Mesenchymal stem cell (in vitro differentiated cells and primary cell): Measurements from ENCODE around the gene YWHAG.
"Not testable (repeated sequence)": the region's sequence is repeated elsewhere in the genome, so short reads cannot be mapped to it uniquely, and the experiment has no call there.

Experiments
- DNase-seq: peaks from one replicate; pipeline ENCODE4 v3.0.0-alpha.2; 2013
- H2AFZ ChIP-seq: one replicate; pipeline ENCODE4 v1.6.1; 2013; ENCODE audit warnings: low read depth, mild to moderate bottlenecking, control low read depth, inconsistent platforms, low read length, moderate library complexity
- H2AK5ac ChIP-seq: 2 replicates; pipeline ENCODE4 v1.6.1; 2013; ENCODE audit warnings: low read length, moderate library complexity, mild to moderate bottlenecking, inconsistent platforms; ENCODE audit not compliant: severe bottlenecking
- H2BK120ac ChIP-seq: one replicate; pipeline ENCODE4 v1.6.1; 2013; ENCODE audit warnings: low read depth, mild to moderate bottlenecking, inconsistent platforms, low read length, moderate library complexity
- H2BK12ac ChIP-seq, 2 experiments: one replicate each; pipeline ENCODE4 v1.6.1; 2013; ENCODE audit warnings: inconsistent platforms in 2 of 2, low read length in 2 of 2, mild to moderate bottlenecking in 2 of 2, moderate library complexity in 2 of 2, control low read depth in 1 of 2
- H2BK15ac ChIP-seq: one replicate; pipeline ENCODE4 v1.6.1; 2013; ENCODE audit warnings: mild to moderate bottlenecking, low read depth, inconsistent platforms; ENCODE audit not compliant: poor library complexity, severe bottlenecking
- H2BK5ac ChIP-seq: 2 replicates; pipeline ENCODE4 v1.6.1; 2013; ENCODE audit warnings: low read depth, mild to moderate bottlenecking, low read length, control low read depth, inconsistent platforms; ENCODE audit not compliant: poor library complexity, severe bottlenecking
- H3K14ac ChIP-seq, 2 experiments: one replicate each; pipeline ENCODE4 v1.6.1; 2013; ENCODE audit warnings: inconsistent platforms in 2 of 2, low read length in 2 of 2, control low read depth in 1 of 2, mild to moderate bottlenecking in 1 of 2, moderate library complexity in 1 of 2
- H3K18ac ChIP-seq, 2 experiments: one replicate each; pipeline ENCODE4 v1.6.1; 2013; ENCODE audit warnings: inconsistent platforms in 2 of 2, low read length in 2 of 2, control low read depth in 1 of 2, low read depth in 1 of 2, mild to moderate bottlenecking in 1 of 2
- H3K23ac ChIP-seq, 2 experiments: one replicate each; pipeline ENCODE4 v1.6.1; 2013; ENCODE audit warnings: inconsistent platforms in 2 of 2, low read length in 2 of 2, mild to moderate bottlenecking in 2 of 2, moderate library complexity in 2 of 2, control low read depth in 1 of 2
- H3K27ac ChIP-seq: 2 replicates; pipeline ENCODE4 v1.5.1; 2013; ENCODE audit warnings: mild to moderate bottlenecking, moderate library complexity, low read length, control low read depth, inconsistent platforms; ENCODE audit not compliant: poor library complexity, severe bottlenecking
- H3K27me3 ChIP-seq, 2 experiments: 2 replicates each; pipeline versions ENCODE4 v1.6.1 to v1.7.0; 2013; ENCODE audit warnings: low read length in 2 of 2, mild to moderate bottlenecking in 2 of 2, moderate library complexity in 2 of 2, control low read depth in 1 of 2, inconsistent platforms in 1 of 2; ENCODE audit not compliant: control insufficient read depth in 1 of 2, insufficient read depth in 1 of 2
- H3K36me3 ChIP-seq, 2 experiments: 2 replicates each; pipeline versions ENCODE4 v1.6.1 to v1.7.0; 2013; ENCODE audit warnings: low read length in 2 of 2, control low read depth in 1 of 2, inconsistent platforms in 1 of 2, low read depth in 1 of 2, mild to moderate bottlenecking in 1 of 2; ENCODE audit not compliant: insufficient read depth in 2 of 2, control insufficient read depth in 1 of 2
- H3K4ac ChIP-seq, 2 experiments: one replicate each; pipeline ENCODE4 v1.6.1; 2013; ENCODE audit warnings: inconsistent platforms in 2 of 2, low read length in 2 of 2, mild to moderate bottlenecking in 2 of 2, moderate library complexity in 2 of 2, control low read depth in 1 of 2, low read depth in 1 of 2
- H3K4me1 ChIP-seq: 2 replicates; pipeline ENCODE4 v1.6.1; 2013; ENCODE audit warnings: low read depth, low read length, control low read depth; ENCODE audit not compliant: control insufficient read depth, insufficient read depth
- H3K4me2 ChIP-seq: 2 replicates; pipeline ENCODE4 v1.6.1; 2013; ENCODE audit warnings: low read length, mild to moderate bottlenecking, inconsistent platforms; ENCODE audit not compliant: poor library complexity, severe bottlenecking
- H3K4me3 ChIP-seq, 2 experiments: 2 replicates each; pipeline versions ENCODE4 v1.5.1 to v1.7.0; 2013; ENCODE audit warnings: low read length in 2 of 2, mild to moderate bottlenecking in 2 of 2, control low read depth in 1 of 2, low read depth in 1 of 2; ENCODE audit not compliant: insufficient read depth in 1 of 2
- H3K79me1 ChIP-seq: replicated peaks from 2 replicates; pipeline ENCODE4 v1.6.1; 2013; ENCODE audit warnings: mild to moderate bottlenecking, control low read depth, low read length, inconsistent platforms; ENCODE audit not compliant: poor library complexity, severe bottlenecking
- H3K9ac ChIP-seq: 2 replicates; pipeline ENCODE4 v1.7.0; 2013; ENCODE audit warnings: mild to moderate bottlenecking, low read length, moderate library complexity
- H3K9me3 ChIP-seq: 2 replicates; pipeline ENCODE4 v1.7.0; 2013; ENCODE audit warnings: mild to moderate bottlenecking, low read length; ENCODE audit not compliant: control insufficient read depth
- H4K8ac ChIP-seq: one replicate; pipeline ENCODE4 v1.6.1; 2013; ENCODE audit warnings: inconsistent platforms, mild to moderate bottlenecking, low read length, moderate library complexity
- H4K91ac ChIP-seq: one replicate; pipeline ENCODE4 v1.6.1; 2013; ENCODE audit warnings: mild to moderate bottlenecking, low read length, inconsistent platforms
- WGBS: methylation state at CpG from one replicate; pipeline ENCODE4 v1.1.7; 2013; ENCODE audit warnings: mixed read lengths; 5-methylcytosine and 5-hydroxymethylcytosine counted together

The YWHAG gene

DNA sequence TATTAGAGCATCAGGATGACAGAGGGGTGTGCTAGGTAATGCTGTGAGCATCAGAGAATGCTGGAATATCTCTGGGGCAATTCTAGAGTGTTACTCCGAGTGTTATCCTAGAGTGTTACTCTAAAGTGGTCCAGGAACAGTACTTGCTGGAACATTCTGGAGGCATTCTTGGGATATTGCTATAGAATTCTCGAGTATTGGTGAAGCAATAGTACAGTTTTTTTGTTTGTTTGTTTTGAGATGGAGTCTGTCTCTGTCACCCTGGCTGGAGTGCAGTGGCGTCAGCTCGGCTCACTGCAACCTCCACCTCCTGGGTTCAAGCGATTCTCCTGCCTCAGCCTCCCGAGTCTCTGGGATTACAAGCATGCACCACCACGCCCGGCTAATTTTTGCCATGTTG, 38.1 kb upstream of the YWHAG start:
- Histone ChIP-seq H2AFZ (no peak overlapping the region), H3K4me1 (peaks cover 17% of the 10 kb centered on the region), H3K27me3 (no peaks in the 10 kb centered on the region), H2BK120ac (no peak overlapping the region), H3K18ac (no peak overlapping the region), H3K4ac (no peak overlapping the region), H2BK15ac (no peak overlapping the region), H3K36me3 (peaks cover 0 to 5% of the 10 kb centered on the region in 2 experiments), H3K14ac (no peak overlapping the region), H3K9me3 (no peaks in the 10 kb centered on the region), H4K8ac (no peak overlapping the region), H3K27ac (no peak overlapping the region), H3K4me3 (peak overlapping the region in 1 of 2 experiments; percentile 79), H3K4me2 (no peak overlapping the region), H2BK12ac (no peak overlapping the region), H2AK5ac (no peak overlapping the region), H3K79me1 (no peaks in the 10 kb centered on the region), H3K9ac (no peak overlapping the region), H3K23ac (no peak overlapping the region), H4K91ac (no peak overlapping the region), H2BK5ac (no peak overlapping the region)
- DNase-seq, result no peak
- WGBS, result 87% methylated on average over 8 of the region's 8 CpGs

DNA sequence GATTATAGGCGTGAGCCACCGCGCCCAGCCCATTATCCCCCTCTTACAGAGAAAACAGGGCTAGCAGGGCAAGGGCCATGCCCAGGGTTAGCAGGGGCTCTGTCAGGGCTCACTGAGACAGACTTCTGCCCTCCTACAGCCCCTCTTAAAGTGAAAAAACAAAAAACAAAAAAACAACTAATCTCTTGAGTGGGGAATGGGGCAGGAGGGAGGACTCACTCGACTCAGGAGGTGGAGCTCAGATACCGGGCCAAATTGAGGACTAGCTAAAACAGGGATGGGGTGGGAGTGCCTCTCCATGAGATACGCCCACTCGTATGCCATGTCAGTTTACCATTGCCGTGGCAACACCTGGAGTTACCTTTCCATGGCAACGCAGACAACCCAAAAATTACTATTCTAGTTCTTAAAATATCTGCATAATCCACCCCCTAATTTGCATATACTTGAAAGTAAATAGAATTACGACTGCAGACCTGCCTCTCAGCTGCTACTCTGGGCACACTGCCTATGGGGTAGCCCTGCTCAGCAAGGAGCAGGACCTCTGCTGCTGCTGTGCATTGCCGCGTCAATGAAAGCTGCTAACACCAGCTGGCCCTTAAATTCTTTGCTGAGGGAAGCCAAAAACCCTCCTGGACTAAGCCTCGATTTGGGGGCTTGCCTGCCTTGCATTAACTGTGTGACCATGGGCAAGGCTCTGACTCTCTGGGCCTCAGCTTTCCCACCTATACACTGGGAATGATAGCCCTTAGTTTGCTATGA, 37.4 kb upstream of the YWHAG start:
- H3K27me3 ChIP-seq, result no peaks in the 10 kb centered on the region
- H3K9ac ChIP-seq, result no peak overlapping the region
- no peaks in the 10 kb centered on the region for H3K9me3 ChIP-seq
- H3K4me2 ChIP-seq, result no peak overlapping the region
- no peak overlapping the region for H3K18ac ChIP-seq
- H4K8ac ChIP-seq, result no peak overlapping the region
- H3K4ac ChIP-seq, result no peak overlapping the region
- H2BK15ac ChIP-seq, result no peak overlapping the region
- no peak overlapping the region for H2BK5ac ChIP-seq
- no peak overlapping the region for H2AFZ ChIP-seq
- no peak overlapping the region for H3K14ac ChIP-seq
- H2AK5ac ChIP-seq, result no peak overlapping the region
- H4K91ac ChIP-seq, result no peak overlapping the region
- H2BK120ac ChIP-seq, result no peak overlapping the region
- H3K27ac ChIP-seq, result no peak overlapping the region
- DNase-seq, result no peak
- peaks cover 17% of the 10 kb centered on the region for H3K4me1 ChIP-seq
- no peak overlapping the region for H3K23ac ChIP-seq
- 65% methylated on average over 13 of the region's 13 CpGs for WGBS
- H3K79me1 ChIP-seq, result no peaks in the 10 kb centered on the region
- no peak overlapping the region for H2BK12ac ChIP-seq
- H3K4me3 ChIP-seq, result no peak overlapping the region
- peaks cover 0 to 5% of the 10 kb centered on the region in 2 experiments for H3K36me3 ChIP-seq

DNA sequence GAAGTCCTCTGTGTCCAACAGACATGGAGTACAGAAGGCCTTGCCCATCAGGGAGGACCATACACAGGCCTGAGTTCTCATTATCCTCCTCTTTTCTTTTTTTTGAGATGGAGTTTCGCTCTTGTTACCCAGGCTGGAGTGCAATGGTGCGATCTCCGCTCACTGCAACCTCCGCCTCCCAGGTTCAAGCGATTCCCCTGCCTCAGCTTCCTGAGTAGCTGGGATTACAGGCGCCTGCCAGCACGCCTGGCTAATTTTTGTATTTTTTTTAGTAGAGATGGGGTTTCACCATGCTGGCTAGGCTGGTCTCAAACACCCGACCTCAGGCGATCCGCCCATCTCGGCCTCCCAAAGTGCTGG, 36.8 kb upstream of the YWHAG start:
- DNase-seq, H3K4me3 ChIP-seq, H2BK5ac ChIP-seq, H3K27ac ChIP-seq, H3K14ac ChIP-seq, H3K79me1 ChIP-seq, H3K18ac ChIP-seq, H4K8ac ChIP-seq, H2BK120ac ChIP-seq, H2BK15ac ChIP-seq, H2AK5ac ChIP-seq, H3K23ac ChIP-seq, H3K36me3 ChIP-seq, H3K9ac ChIP-seq, H3K4me2 ChIP-seq, H2BK12ac ChIP-seq, H3K9me3 ChIP-seq, H3K27me3 ChIP-seq, H4K91ac ChIP-seq, H2AFZ ChIP-seq, H3K4ac ChIP-seq: not testable (repeated sequence)
- 86% methylated on average over 7 of the region's 11 CpGs for WGBS
- peaks cover 17% of the 10 kb centered on the region for H3K4me1 ChIP-seq

DNA sequence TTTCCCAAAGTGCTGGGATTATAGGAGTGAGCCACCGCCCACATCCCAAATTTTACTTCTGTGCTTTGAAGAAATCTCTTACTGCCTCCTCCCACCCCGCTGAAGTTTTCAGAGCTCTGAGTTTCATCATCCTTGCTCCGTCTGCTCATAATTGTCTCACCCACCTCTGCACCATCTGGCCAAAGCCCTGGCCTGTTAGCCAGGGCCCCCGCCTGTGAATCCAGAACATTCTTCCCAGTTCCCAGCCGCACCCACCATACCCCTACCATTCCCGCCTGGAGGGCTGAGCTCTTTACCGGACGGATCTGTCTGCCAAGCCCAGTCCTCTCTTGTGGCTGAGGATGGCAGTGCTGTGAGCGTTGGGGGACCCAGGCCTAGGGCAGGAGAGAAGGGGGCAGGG, 36.2 kb upstream of the YWHAG start:
- WGBS, result 96% methylated on average over 9 of the region's 9 CpGs
- peak overlapping the region in 1 of 2 experiments; percentile 52 for H2BK12ac ChIP-seq
- H3K9ac ChIP-seq, result no peak overlapping the region
- peaks cover 0 to 5% of the 10 kb centered on the region in 2 experiments for H3K36me3 ChIP-seq
- no peak overlapping the region for H2BK5ac ChIP-seq
- H3K4me1 ChIP-seq, result peaks cover 17% of the 10 kb centered on the region
- H4K8ac ChIP-seq, result no peak overlapping the region
- no peak overlapping the region for H4K91ac ChIP-seq
- H3K4me2 ChIP-seq, result no peak overlapping the region
- H3K9me3 ChIP-seq, result no peaks in the 10 kb centered on the region
- H3K27me3 ChIP-seq, result no peaks in the 10 kb centered on the region
- peak overlapping the region in 1 of 2 experiments; percentile 48 for H3K18ac ChIP-seq
- peak overlapping the region; percentile 60 for H2AK5ac ChIP-seq
- no peak overlapping the region for H2BK120ac ChIP-seq
- no peak overlapping the region for H2BK15ac ChIP-seq
- no peak overlapping the region for H3K14ac ChIP-seq
- H3K23ac ChIP-seq, result peak overlapping the region in 1 of 2 experiments; percentile 15
- no peak overlapping the region for H3K4ac ChIP-seq
- no peak overlapping the region for H2AFZ ChIP-seq
- no peak overlapping the region for H3K27ac ChIP-seq
- no peaks in the 10 kb centered on the region for H3K79me1 ChIP-seq
- no peak overlapping the region for H3K4me3 ChIP-seq
- no peak for DNase-seq
